GM23248 (cell line): ENCODE results near the gene PPP1R1B.

ENCODE experiments used
- EZH2 ChIP-seq: fragments of 200-600 bp; sonication (generic); IDR thresholded peaks from 2 replicates; pipeline ENCODE4 v1.6.1; 2018; ENCODE audit warnings: antibody characterized with exemption, mild to moderate bottlenecking; ENCODE audit not compliant: insufficient read depth, poor library complexity, severe bottlenecking
- EZH2phosphoT487 ChIP-seq: fragments of 200-600 bp; sonication (generic); IDR thresholded peaks from 2 replicates; pipeline ENCODE4 v1.6.1; 2018; ENCODE audit warnings: antibody characterized with exemption, moderate library complexity, mild to moderate bottlenecking, low read depth; ENCODE audit not compliant: insufficient read depth

DNA sequence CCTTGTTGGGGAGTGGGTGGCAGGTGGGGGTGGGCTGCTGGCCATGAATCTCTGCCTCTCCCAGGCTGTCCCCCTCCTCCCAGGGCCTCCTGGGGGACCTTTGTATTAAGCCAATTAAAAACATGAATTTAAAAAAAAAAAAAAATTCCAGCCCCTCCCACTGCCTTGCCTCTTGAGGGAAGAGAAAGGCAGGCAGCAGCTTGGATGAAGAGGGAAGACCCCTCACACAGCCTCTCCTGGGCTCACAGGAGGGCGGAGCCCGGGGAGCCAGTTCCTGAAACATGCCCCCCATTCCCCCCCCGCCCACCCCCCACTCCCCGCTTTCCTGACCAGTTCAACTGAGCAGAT, 36.6 kb downstream of the PPP1R1B start:
- no peak for TF ChIP-seq EZH2phosphoT487
- TF ChIP-seq EZH2, result no peak
